Naive B cell (primary cell): ENCODE data around the gene ZNF710. TPM values are rescaled to one million over a fixed set of nuclear protein-coding genes. Genes with fewer than 3 reads are reported as not detected.

Experiments
- ATAC-seq, 2 donors: fragments of 150-1000 bp; cut with Tn5 transposase; 2 replicates each; pipeline ENCODE4 v1.10.0; 2021; ENCODE audit warnings: low read depth in 2 of 2, mild to moderate bottlenecking in 2 of 2, moderate library complexity in 2 of 2
- DNase-seq: peaks from one replicate; pipeline ENCODE4 v3.0.0; 2022
- H3K27ac Mint-ChIP-seq, 6 donors: one replicate each; pipeline ENCODE4 v1.8.0; 2020 to 2022; ENCODE audit warnings: mild to moderate bottlenecking in 6 of 6, mixed read lengths in 6 of 6, moderate library complexity in 5 of 6, inconsistent platforms in 2 of 6
- H3K27me3 Mint-ChIP-seq, 3 donors: one replicate each; pipeline ENCODE4 v1.8.0; 2021 to 2022; ENCODE audit warnings: mixed read lengths in 3 of 3, mild to moderate bottlenecking in 1 of 3
- H3K36me3 Mint-ChIP-seq, 2 donors: one replicate each; pipeline ENCODE4 v1.8.0; 2020 to 2022; ENCODE audit warnings: mixed read lengths in 2 of 2, inconsistent platforms in 1 of 2, mild to moderate bottlenecking in 1 of 2
- H3K4me1 Mint-ChIP-seq, 3 donors: one replicate each; pipeline ENCODE4 v1.8.0; 2020 to 2022; ENCODE audit warnings: mixed read lengths in 3 of 3, inconsistent platforms in 1 of 3, mild to moderate bottlenecking in 1 of 3, moderate library complexity in 1 of 3
- H3K4me3 Mint-ChIP-seq, 8 donors: one replicate each; pipeline ENCODE4 v1.8.0; 2020 to 2022; ENCODE audit warnings: mild to moderate bottlenecking in 8 of 8, mixed read lengths in 8 of 8, moderate library complexity in 8 of 8, inconsistent platforms in 2 of 8
- H3K9me3 Mint-ChIP-seq, 7 donors: one replicate each; pipeline ENCODE4 v1.8.0; 2020 to 2022; ENCODE audit warnings: mixed read lengths in 7 of 7, mild to moderate bottlenecking in 5 of 7, inconsistent platforms in 2 of 7, moderate library complexity in 1 of 7
- polyA plus RNA-seq, 6 donors: library from polyadenylated mRNA; unstranded; fragments of 300-500 nt; fragmentation: Illumina TruSeq; gene quantifications; one replicate each; pipeline ENCODE4 v1.2.3, GENCODE V29; 2021; ENCODE audit warnings: low read depth in 6 of 6

Gene ZNF710
- polyA plus RNA-seq, 6 donors from 2014 or later = 0.64 to 2.4 (median 2.0) TPM

DNA sequence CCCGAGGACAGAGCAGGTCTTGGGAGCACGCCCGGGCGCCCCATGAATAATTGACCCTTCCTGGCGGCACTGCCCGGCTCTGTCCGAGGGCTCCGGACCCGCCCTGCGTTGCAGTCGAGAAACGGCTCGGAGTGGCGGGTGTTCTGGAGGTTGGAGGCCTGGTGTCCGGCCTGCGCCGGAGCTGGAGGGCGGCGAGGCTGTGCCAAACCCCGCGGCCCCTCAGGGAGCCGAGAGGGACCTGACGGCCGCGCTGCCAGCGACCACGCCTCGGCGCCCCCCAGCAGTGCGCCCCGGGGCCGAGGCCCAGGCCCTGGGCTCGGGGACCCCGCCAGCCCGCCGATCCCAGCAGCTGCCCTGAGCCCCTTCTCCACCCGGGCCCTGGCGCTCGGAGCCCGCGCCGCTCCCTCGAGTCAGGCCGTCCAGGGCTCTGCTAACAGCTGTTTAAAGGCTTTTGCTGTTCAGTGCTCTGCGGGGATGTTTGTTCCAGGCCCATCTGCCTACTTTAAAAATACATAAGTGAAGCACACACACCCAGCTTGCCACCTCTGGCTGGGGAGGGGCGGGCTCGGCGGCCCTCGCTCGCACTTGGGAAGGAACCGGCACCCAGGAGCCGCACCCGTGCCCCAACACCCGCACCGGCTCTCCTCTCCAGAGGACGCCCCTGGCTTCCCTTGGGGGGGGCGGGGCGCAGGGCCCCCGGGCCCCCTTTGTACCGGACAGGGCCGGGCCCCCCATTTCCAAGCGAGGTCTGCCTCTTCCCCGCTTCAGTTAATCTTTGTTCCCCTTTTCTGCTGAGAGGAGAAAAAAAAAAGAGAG, 730 bp upstream of the ZNF710 start:
- H3K36me3 Mint-ChIP-seq = peaks cover 5 to 12% of the 10 kb centered on the region in 2 donors
- H3K27ac Mint-ChIP-seq = peak overlapping the region; percentile 95 to 98 (median 96)
- ATAC-seq (peak; percentile 8 to 13), DNase-seq (peak; percentile 32)
- H3K9me3 Mint-ChIP-seq = no peaks in the 10 kb centered on the region
- H3K4me1 Mint-ChIP-seq = peaks cover 34 to 44% (median 39%) of the 10 kb centered on the region in 3 donors
- peak overlapping the region; percentile 92 to 99 (median 98) for H3K4me3 Mint-ChIP-seq
- H3K27me3 Mint-ChIP-seq = no peaks in the 10 kb centered on the region

GRCh38 chr15:90001683-90002427, 731 bp downstream of the ZNF710 start:
- peak overlapping the region; percentile 44 to 95 (median 89) for H3K27ac Mint-ChIP-seq
- no peaks in the 10 kb centered on the region for H3K27me3 Mint-ChIP-seq
- peaks cover 5 to 12% of the 10 kb centered on the region in 2 donors for H3K36me3 Mint-ChIP-seq
- ATAC-seq (peak; percentile 54 to 59), DNase-seq (peak; percentile 57)
- H3K4me1 Mint-ChIP-seq = peaks cover 43 to 58% (median 52%) of the 10 kb centered on the region in 3 donors
- H3K9me3 Mint-ChIP-seq = no peaks in the 10 kb centered on the region
- H3K4me3 Mint-ChIP-seq = peak overlapping the region; percentile 83 to 98 (median 92)

DNA sequence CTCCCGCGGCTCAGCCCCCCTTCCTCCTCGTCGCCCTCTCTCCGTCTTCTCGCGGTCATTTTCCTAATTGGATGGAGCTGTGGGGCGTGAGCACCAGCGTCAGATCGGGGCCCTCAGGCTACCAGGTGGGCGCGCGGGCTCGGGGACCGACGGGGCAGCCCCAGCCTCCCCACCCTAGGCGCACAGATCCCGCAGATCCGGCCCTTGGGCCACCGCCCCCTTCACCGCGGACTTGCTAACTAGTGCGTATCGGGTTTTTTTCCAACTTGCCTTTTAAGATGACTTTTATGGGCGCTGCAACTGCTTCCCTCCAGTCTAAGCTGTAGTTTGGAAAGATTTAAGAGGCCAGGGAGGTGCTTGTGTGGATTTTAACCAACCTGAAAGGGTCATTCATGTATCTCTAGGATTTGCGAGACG, 1.3 kb downstream of the ZNF710 start:
- Mint-ChIP-seq H3K4me3 (peak overlapping the region; percentile 83 to 98 (median 92)), H3K4me1 (peaks cover 43 to 64% (median 57%) of the 10 kb centered on the region in 3 donors), H3K27ac (peak overlapping the region; percentile 85 to 98 (median 94)), H3K27me3 (no peaks in the 10 kb centered on the region), H3K9me3 (no peaks in the 10 kb centered on the region), H3K36me3 (peaks cover 5 to 12% of the 10 kb centered on the region in 2 donors)
- peak; percentile 43 to 45 for ATAC-seq
- DNase-seq = peak; percentile 42

GRCh38 chr15:90003736-90004135, 2.6 kb downstream of the ZNF710 start:
- H3K4me3 Mint-ChIP-seq = peak overlapping the region in 7 of 8 donors; percentile 21 to 98 (median 90)
- DNase-seq (no peak), ATAC-seq (no peak)
- H3K4me1 Mint-ChIP-seq = peaks cover 43 to 73% (median 70%) of the 10 kb centered on the region in 3 donors
- no peaks in the 10 kb centered on the region for H3K27me3 Mint-ChIP-seq
- no peaks in the 10 kb centered on the region for H3K9me3 Mint-ChIP-seq
- H3K36me3 Mint-ChIP-seq = peaks cover 5 to 12% of the 10 kb centered on the region in 2 donors
- H3K27ac Mint-ChIP-seq = peak overlapping the region in 4 of 6 donors; percentile 22 to 95 (median 78)

GRCh38 chr15:90004252-90004651, 3.1 kb downstream of the ZNF710 start:
- peak overlapping the region in 4 of 8 donors; percentile 6 to 98 (median 90) for H3K4me3 Mint-ChIP-seq
- peaks cover 5 to 12% of the 10 kb centered on the region in 2 donors for H3K36me3 Mint-ChIP-seq
- peaks cover 42 to 73% (median 73%) of the 10 kb centered on the region in 3 donors for H3K4me1 Mint-ChIP-seq
- H3K9me3 Mint-ChIP-seq = no peaks in the 10 kb centered on the region
- no peaks in the 10 kb centered on the region for H3K27me3 Mint-ChIP-seq
- ATAC-seq (no peak), DNase-seq (no peak)
- peak overlapping the region in 4 of 6 donors; percentile 19 to 95 (median 48) for H3K27ac Mint-ChIP-seq

GRCh38 chr15:90004671-90005070, 3.5 kb downstream of the ZNF710 start:
- Mint-ChIP-seq H3K36me3 (peaks cover 5 to 12% of the 10 kb centered on the region in 2 donors), H3K4me3 (peak overlapping the region in 3 of 8 donors; percentile 9 to 98 (median 26)), H3K9me3 (peaks cover 0 to 2% (median 0%) of the 10 kb centered on the region in 7 donors), H3K4me1 (peaks cover 46 to 74% (median 73%) of the 10 kb centered on the region in 3 donors), H3K27ac (peak overlapping the region in 3 of 6 donors; percentile 26 to 95 (median 67)), H3K27me3 (no peaks in the 10 kb centered on the region)
- ATAC-seq = no peak
- DNase-seq = no peak

DNA sequence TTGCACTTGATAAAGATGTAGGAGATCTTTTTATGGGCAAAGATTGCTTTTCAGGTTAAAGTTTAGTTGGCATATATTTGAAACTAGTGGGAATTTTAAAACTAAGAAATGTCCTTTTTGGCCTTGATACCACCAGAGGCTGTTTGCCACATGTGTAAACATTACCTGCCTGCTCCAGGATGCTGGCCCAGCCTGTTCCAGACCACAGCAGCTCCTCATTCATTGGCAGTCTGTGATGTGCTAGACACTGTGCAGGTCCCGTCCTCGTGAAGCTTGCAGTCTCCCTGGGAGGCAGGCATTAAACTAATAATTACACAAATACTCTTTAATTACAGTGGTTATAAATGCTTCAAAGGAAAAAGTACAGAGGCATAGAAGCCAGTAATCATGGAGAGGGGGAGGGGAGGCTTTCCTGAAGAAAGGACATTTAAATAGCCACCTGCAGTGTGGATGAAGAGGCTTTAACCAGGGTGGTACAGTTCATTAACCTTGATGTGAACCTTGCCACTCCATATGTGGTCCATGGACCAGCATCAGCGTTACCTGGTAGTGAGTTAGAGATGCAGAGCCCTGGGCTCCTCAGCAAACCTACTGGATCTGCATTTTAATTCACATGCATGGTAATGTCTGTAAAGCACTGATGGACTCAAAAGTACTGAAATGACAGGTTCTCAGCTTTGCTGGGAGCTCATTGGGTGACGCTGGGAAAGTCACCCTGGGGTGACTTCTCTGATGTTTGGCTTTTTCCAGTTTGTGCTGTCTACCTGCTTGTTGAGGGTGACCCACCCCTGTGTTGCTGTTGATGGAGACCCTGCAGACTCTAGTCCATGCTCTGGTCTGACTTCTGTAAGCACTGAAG, 5.3 kb downstream of the ZNF710 start:
- no peaks in the 10 kb centered on the region for H3K27me3 Mint-ChIP-seq
- peak overlapping the region in 3 of 6 donors; percentile 18 to 65 (median 65) for H3K27ac Mint-ChIP-seq
- H3K4me3 Mint-ChIP-seq = peak overlapping the region in 1 of 8 donors; percentile 1
- peaks cover 0 to 6% (median 3%) of the 10 kb centered on the region in 7 donors for H3K9me3 Mint-ChIP-seq
- peaks cover 43 to 79% (median 72%) of the 10 kb centered on the region in 3 donors for H3K4me1 Mint-ChIP-seq
- ATAC-seq (no peak), DNase-seq (no peak)
- H3K36me3 Mint-ChIP-seq = peaks cover 0 to 2% of the 10 kb centered on the region in 2 donors

DNA sequence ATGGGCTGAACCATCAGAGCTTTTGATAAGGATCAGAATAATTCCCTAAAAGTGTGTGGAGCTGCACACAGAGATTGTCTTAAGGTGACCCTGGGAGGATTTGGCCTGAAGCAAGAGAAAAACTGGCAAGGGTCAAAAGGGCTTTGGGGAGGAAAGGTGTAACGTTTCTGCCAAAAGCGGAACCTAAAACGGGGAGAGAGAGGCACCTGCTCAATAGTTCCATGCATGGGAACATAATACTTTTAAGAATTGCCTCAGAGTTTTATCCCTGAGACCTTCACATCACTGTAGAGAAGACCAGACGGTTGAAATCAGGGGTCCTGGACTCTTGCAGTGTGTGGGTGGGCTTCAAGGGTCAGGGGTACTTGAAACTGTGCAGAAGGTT, 5.9 kb downstream of the ZNF710 start:
- H3K4me1 Mint-ChIP-seq = peaks cover 43 to 79% (median 72%) of the 10 kb centered on the region in 3 donors
- no peak for DNase-seq
- peaks cover 0 to 12% (median 6%) of the 10 kb centered on the region in 7 donors for H3K9me3 Mint-ChIP-seq
- peak overlapping the region in 3 of 6 donors; percentile 18 to 47 (median 32) for H3K27ac Mint-ChIP-seq
- no peak for ATAC-seq
- H3K36me3 Mint-ChIP-seq = no peaks in the 10 kb centered on the region
- H3K27me3 Mint-ChIP-seq = no peaks in the 10 kb centered on the region
- H3K4me3 Mint-ChIP-seq = no peak overlapping the region

- Mint-ChIP-seq H3K4me3 (peak overlapping the region in 3 of 8 donors; percentile 12 to 30 (median 26)), H3K27ac (peak overlapping the region in 4 of 6 donors; percentile 13 to 94 (median 32)), H3K27me3 (no peaks in the 10 kb centered on the region), H3K9me3 (peaks cover 0 to 21% (median 6%) of the 10 kb centered on the region in 7 donors), H3K36me3 (no peaks in the 10 kb centered on the region), H3K4me1 (peaks cover 38 to 77% (median 70%) of the 10 kb centered on the region in 3 donors)
- no peak for DNase-seq
- no peak for ATAC-seq
Measured at GRCh38 chr15:90008607-90009006, 7.5 kb downstream of the ZNF710 start.

DNA sequence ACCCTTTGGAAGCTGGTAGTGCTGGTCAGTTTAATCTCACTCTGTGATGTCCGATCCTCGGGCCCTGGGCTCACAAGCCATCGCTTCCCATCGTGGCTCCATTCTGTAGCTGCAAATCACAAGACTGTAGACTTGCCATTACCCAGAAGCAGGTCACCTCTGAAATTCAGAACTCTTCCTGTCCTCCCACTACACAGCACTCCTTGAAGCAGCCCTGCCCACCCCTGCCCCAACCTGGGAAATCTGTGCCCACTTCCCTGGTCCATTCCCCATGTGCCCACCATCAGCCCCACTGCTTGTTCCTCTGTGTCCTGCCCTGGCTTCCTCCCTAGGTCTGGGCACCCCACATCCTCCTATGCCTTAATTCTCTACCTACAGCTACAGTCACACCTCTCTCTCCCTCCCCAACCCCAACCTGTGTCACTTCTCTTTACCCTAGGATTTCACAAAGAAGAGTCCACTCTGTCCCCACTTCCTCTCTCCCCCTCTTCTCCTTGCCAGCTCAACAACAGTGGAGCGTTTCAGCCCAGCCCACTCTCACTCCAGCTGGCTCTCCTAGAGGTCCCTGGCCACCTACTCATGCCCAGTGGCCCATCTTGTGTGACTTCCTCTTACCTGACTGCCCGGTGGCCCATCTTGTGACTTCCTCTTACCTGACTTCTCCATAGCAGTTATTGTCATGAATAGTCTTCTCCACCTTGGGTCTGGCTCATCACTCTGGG, 8.3 kb downstream of the ZNF710 start:
- no peaks in the 10 kb centered on the region for H3K36me3 Mint-ChIP-seq
- ATAC-seq (peak; percentile 55 to 63), DNase-seq (peak; percentile 21)
- no peaks in the 10 kb centered on the region for H3K27me3 Mint-ChIP-seq
- H3K4me3 Mint-ChIP-seq = peak overlapping the region in 6 of 8 donors; percentile 14 to 78 (median 40)
- H3K9me3 Mint-ChIP-seq = peaks cover 0 to 21% (median 6%) of the 10 kb centered on the region in 7 donors
- peak overlapping the region in 4 of 6 donors; percentile 40 to 84 (median 64) for H3K27ac Mint-ChIP-seq
- H3K4me1 Mint-ChIP-seq = peaks cover 38 to 74% (median 67%) of the 10 kb centered on the region in 3 donors

DNA sequence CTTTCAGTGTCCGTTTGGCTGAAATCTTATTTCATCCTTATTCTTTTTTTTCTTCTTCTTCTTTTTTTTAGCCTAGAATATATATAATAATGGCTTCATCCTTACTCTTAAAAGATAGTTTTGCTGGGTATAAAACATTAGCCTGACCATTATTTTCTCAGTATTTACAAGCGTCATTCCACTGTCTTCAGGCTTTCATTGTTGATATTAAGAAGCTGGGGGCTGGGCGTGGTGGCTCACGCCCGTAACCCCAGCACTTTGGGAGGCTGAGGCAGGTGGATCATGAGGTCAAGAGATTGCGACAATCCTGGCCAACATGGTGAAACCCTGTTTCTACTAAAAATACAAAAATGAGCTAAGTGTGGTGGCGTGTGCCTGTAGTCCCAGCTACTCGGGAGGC, 10.6 kb downstream of the ZNF710 start:
- peaks cover 0 to 21% (median 6%) of the 10 kb centered on the region in 7 donors for H3K9me3 Mint-ChIP-seq
- H3K27ac Mint-ChIP-seq = no peak overlapping the region
- H3K4me3 Mint-ChIP-seq = peak overlapping the region in 1 of 8 donors; percentile 3
- DNase-seq (no peak), ATAC-seq (no peak)
- peaks cover 21 to 54% (median 47%) of the 10 kb centered on the region in 3 donors for H3K4me1 Mint-ChIP-seq
- H3K36me3 Mint-ChIP-seq = no peaks in the 10 kb centered on the region
- no peaks in the 10 kb centered on the region for H3K27me3 Mint-ChIP-seq

- H3K4me1 Mint-ChIP-seq = peaks cover 21 to 50% (median 31%) of the 10 kb centered on the region in 3 donors
- DNase-seq (peak; percentile 37), ATAC-seq (peak; percentile 80 to 85)
- peaks cover 0 to 21% (median 6%) of the 10 kb centered on the region in 7 donors for H3K9me3 Mint-ChIP-seq
- H3K36me3 Mint-ChIP-seq = peaks cover 0 to 4% of the 10 kb centered on the region in 2 donors
- H3K27me3 Mint-ChIP-seq = no peaks in the 10 kb centered on the region
- H3K27ac Mint-ChIP-seq = peak overlapping the region in 3 of 6 donors; percentile 51 to 86 (median 78)
- H3K4me3 Mint-ChIP-seq = peak overlapping the region; percentile 6 to 83 (median 60)
Measured at GRCh38 chr15:90013503-90013937, 12.4 kb downstream of the ZNF710 start.
